DOHH2 (cell line): ENCODE measurements around the gene AXDND1.

ENCODE experiments used
- EZH2phosphoT487 ChIP-seq: fragments of 200-600 bp; sonication (generic); IDR thresholded peaks from 2 replicates; pipeline ENCODE4 v1.6.1; 2017; ENCODE audit warnings: borderline replicate concordance, mild to moderate bottlenecking, antibody characterized with exemption, low read length, moderate library complexity, mixed read lengths
- TF ChIP-seq, protein P1 (sequence below): fragments of 200-600 bp; sonication (generic); IDR thresholded peaks from one replicate; pipeline ENCODE4 v1.5.1; 2014; ENCODE audit warnings: antibody characterized with exemption, mild to moderate bottlenecking, low read depth, low read length; ENCODE audit not compliant: poor library complexity, severe bottlenecking

DNA sequence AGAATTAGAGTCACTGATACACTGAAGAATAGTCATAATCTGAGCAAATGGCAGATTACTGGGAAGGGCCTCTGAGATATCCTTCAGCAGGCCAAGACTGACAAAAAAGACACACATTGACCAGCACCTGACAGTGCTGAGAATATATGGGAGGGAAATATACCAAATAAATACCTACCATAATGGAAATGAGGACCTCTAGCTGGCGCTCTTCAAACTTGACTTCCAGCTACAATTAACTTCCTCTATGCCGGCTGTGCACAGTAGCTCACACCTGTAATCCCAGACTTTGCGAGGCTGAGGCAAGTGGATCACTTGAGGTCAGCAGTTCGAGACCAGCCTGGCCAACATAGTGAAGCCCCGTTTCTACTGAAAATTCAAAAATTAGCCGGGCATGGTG lies 140.4 kb downstream of the AXDND1 start:
- TF ChIP-seq, protein P1, sequence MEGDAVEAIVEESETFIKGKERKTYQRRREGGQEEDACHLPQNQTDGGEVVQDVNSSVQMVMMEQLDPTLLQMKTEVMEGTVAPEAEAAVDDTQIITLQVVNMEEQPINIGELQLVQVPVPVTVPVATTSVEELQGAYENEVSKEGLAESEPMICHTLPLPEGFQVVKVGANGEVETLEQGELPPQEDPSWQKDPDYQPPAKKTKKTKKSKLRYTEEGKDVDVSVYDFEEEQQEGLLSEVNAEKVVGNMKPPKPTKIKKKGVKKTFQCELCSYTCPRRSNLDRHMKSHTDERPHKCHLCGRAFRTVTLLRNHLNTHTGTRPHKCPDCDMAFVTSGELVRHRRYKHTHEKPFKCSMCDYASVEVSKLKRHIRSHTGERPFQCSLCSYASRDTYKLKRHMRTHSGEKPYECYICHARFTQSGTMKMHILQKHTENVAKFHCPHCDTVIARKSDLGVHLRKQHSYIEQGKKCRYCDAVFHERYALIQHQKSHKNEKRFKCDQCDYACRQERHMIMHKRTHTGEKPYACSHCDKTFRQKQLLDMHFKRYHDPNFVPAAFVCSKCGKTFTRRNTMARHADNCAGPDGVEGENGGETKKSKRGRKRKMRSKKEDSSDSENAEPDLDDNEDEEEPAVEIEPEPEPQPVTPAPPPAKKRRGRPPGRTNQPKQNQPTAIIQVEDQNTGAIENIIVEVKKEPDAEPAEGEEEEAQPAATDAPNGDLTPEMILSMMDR, result no peak
- no peak for TF ChIP-seq EZH2phosphoT487
